Thyroid gland (tissue), 4 donors: ENCODE results near the gene COX10.
"Not testable (repeated sequence)": the region's sequence is repeated elsewhere in the genome, so short reads cannot be mapped to it uniquely, and the experiment has no call there.

ENCODE experiments used
- POLR2A ChIP-seq, 2 donors: fragments of 450-650 bp; IDR thresholded peaks; one replicate each; pipeline ENCODE4 v1.6.1; 2017; ENCODE audit warnings: antibody characterized with exemption in 2 of 2, mild to moderate bottlenecking in 2 of 2, moderate library complexity in 1 of 2
- TF ChIP-seq, protein P1 (sequence below), 6 experiments: fragments of 200-600 bp in 3 of 6; fragments of 450-650 bp in 3 of 6; sonication (generic) in 3 of 6; IDR thresholded peaks; one replicate each; pipeline ENCODE4 v1.5.1; 2016 to 2019; ENCODE audit warnings: antibody characterized with exemption in 6 of 6, mild to moderate bottlenecking in 2 of 6, inconsistent platforms in 1 of 6, moderate library complexity in 1 of 6

DNA sequence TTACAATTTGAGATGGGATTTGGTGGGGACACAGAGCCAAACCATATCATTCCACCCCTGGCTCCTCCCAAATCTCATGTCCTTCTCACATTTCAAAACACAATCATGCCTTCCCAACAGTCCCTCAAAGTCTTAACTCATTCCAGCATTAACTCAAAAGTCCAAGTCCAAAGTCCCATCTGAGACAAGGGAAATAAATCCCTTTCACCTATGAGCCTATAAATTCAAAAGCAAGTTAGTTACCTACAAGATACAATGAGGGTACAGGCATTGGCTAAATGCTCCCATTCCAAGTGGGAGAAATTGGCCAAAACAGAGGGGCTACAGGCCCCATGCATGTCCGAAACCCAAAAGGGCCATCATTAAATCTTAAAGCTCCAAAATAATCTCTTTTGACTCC, 98.5 kb downstream of the COX10 start:
- TF ChIP-seq, protein P1, sequence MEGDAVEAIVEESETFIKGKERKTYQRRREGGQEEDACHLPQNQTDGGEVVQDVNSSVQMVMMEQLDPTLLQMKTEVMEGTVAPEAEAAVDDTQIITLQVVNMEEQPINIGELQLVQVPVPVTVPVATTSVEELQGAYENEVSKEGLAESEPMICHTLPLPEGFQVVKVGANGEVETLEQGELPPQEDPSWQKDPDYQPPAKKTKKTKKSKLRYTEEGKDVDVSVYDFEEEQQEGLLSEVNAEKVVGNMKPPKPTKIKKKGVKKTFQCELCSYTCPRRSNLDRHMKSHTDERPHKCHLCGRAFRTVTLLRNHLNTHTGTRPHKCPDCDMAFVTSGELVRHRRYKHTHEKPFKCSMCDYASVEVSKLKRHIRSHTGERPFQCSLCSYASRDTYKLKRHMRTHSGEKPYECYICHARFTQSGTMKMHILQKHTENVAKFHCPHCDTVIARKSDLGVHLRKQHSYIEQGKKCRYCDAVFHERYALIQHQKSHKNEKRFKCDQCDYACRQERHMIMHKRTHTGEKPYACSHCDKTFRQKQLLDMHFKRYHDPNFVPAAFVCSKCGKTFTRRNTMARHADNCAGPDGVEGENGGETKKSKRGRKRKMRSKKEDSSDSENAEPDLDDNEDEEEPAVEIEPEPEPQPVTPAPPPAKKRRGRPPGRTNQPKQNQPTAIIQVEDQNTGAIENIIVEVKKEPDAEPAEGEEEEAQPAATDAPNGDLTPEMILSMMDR (IDR thresholded peaks at IDR 0.05): not testable (repeated sequence)
- TF ChIP-seq POLR2A (IDR thresholded peaks at IDR 0.05): not testable (repeated sequence)
